GM19328 (cell line): Measurements from ENCODE around the gene TBX21.
"Not testable (repeated sequence)": the region's sequence is repeated elsewhere in the genome, so short reads cannot be mapped to it uniquely, and the experiment has no call there.

ENCODE experiments used
- ATAC-seq: cut with Tn5 transposase; IDR thresholded peaks from one replicate; pipeline ENCODE4 v1.9.1; 2021; ENCODE audit warnings: mild to moderate bottlenecking, moderate library complexity; ENCODE audit not compliant: unreplicated experiment

The TBX21 gene

GRCh38 chr17:47762728-47763127, 29.7 kb downstream of the TBX21 start:
- no peak for ATAC-seq

GRCh38 chr17:47763913-47764582, 31.0 kb downstream of the TBX21 start:
- no peak for ATAC-seq

- ATAC-seq, result not testable (repeated sequence)
Observed at GRCh38 chr17:47773649-47774048, 40.6 kb downstream of the TBX21 start.

- no peak for ATAC-seq
Observed at GRCh38 chr17:47774331-47774730, 41.3 kb downstream of the TBX21 start.

- ATAC-seq, result no peak
Observed at GRCh38 chr17:47774987-47775580, 42.0 kb downstream of the TBX21 start.

GRCh38 chr17:47776330-47777197, 43.5 kb downstream of the TBX21 start:
- ATAC-seq, result no peak

- no peak for ATAC-seq
Observed at GRCh38 chr17:47778184-47778635, 45.2 kb downstream of the TBX21 start.

GRCh38 chr17:47781397-47781796, 48.4 kb downstream of the TBX21 start:
- ATAC-seq, result no peak

- no peak for ATAC-seq
Observed at GRCh38 chr17:47785538-47786123, 52.6 kb downstream of the TBX21 start.

- ATAC-seq, result no peak
Observed at GRCh38 chr17:47789611-47790561, 56.9 kb downstream of the TBX21 start.

- ATAC-seq, result no peak
Observed at GRCh38 chr17:47791025-47791424, 58.0 kb downstream of the TBX21 start.

GRCh38 chr17:47792457-47792856, 59.4 kb downstream of the TBX21 start:
- no peak for ATAC-seq

- no peak for ATAC-seq
Observed at GRCh38 chr17:47792979-47793378, 59.9 kb downstream of the TBX21 start.
